T-helper 17 cell (primary cell): Measurements from ENCODE around the gene ZNF384. TPM values are rescaled to one million over a fixed set of nuclear protein-coding genes. Genes with fewer than 3 reads are reported as not detected.
"Not testable (repeated sequence)": the region's sequence is repeated elsewhere in the genome, so short reads cannot be mapped to it uniquely, and the experiment has no call there.

Source experiments
- ATAC-seq: fragments of 150-1000 bp; cut with Tn5 transposase; 2 replicates; pipeline ENCODE4 v1.10.0; 2021; ENCODE audit warnings: mild to moderate bottlenecking, moderate library complexity
- DNase-seq, 3 donors: peaks; one replicate each; pipeline versions ENCODE4 v3.0.0 to v3.0.0-alpha.2; 2020 to 2021
- H3K9me3 ChIP-seq: one replicate; pipeline ENCODE4 v1.7.0; 2013; ENCODE audit warnings: low read length, mild to moderate bottlenecking; ENCODE audit not compliant: control insufficient read depth, poor library complexity, severe bottlenecking
- H3K27ac Mint-ChIP-seq: one replicate; pipeline ENCODE4 v1.8.0; 2022; ENCODE audit warnings: mild to moderate bottlenecking, moderate library complexity, mixed read lengths
- H3K27me3 Mint-ChIP-seq: one replicate; pipeline ENCODE4 v1.8.0; 2022; ENCODE audit warnings: mixed read lengths
- H3K36me3 Mint-ChIP-seq: one replicate; pipeline ENCODE4 v1.8.0; 2022; ENCODE audit warnings: low read depth, mixed read lengths
- H3K4me1 Mint-ChIP-seq: one replicate; pipeline ENCODE4 v1.8.0; 2022; ENCODE audit warnings: mild to moderate bottlenecking, mixed read lengths
- H3K4me3 Mint-ChIP-seq: one replicate; pipeline ENCODE4 v1.8.0; 2022; ENCODE audit warnings: mild to moderate bottlenecking, moderate library complexity, mixed read lengths
- total RNA-seq, 4 donors: library from RNA in 2 of 4; stranded (reverse) in 2 of 4; gene quantifications; one replicate each; pipeline ENCODE4 v1.2.3 and lab custom pipeline; 2022 to 2026

ZNF384 gene
- total RNA-seq, 2 donors from 2014 or later, result 62.9 to 66.3 TPM

GRCh38 chr12:6716031-6716873 is 27.1 kb upstream of the ZNF384 start:
- not testable (repeated sequence) for H3K27ac Mint-ChIP-seq, H3K27me3 Mint-ChIP-seq, H3K4me1 Mint-ChIP-seq, H3K9me3 ChIP-seq, ATAC-seq, DNase-seq, H3K36me3 Mint-ChIP-seq, H3K4me3 Mint-ChIP-seq

DNA sequence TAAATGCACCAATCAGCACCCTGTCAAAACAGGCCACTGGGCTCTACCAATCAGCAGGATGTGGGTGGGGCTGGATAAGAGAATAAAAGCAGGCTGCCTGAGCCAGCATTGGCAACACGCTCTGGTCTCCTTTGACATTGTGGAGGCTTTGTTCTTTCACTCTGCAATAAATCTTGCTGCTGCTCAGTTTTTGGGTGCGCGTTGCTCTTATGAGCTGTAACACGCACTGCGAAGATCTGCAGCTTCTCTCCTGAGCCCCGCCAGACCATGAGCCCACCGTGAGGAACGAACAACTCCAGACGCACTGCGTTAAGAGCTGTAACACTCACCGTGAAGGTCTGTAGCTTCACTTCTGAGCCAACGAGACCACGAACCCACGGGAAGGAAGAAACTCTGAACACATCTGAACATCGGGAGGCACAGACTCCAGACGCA is 19.8 kb upstream of the ZNF384 start:
- Mint-ChIP-seq H3K27ac (peak overlapping the region; percentile 78), H3K36me3 (no peaks in the 10 kb centered on the region), H3K4me1 (peaks cover 6% of the 10 kb centered on the region), H3K27me3 (peaks cover 21% of the 10 kb centered on the region), H3K4me3 (peak overlapping the region; percentile 92)
- ATAC-seq, result peak; percentile 52
- no peak for DNase-seq
- no peaks in the 10 kb centered on the region for H3K9me3 ChIP-seq

DNA sequence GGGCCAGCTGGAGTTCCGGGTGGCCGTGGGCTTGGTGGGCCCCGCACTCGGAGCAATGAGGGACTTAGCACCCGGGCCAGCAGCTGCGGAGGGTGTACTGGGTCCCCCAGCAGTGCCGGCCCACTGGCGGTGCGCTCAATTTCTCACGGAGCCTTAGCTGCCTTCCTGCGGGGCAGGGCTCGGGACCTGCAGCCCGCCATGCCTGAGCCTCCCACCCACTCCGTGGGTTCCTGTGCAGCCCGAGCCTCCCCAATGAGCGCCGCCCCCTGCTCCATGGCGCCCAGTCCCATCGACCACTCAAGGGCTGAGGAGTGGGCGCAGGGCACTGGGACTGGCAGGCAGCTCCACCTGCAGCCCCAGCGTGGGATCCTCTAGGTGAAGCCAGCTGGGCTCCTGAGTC is 19.2 kb upstream of the ZNF384 start:
- not testable (repeated sequence) for H3K27ac Mint-ChIP-seq, H3K9me3 ChIP-seq, ATAC-seq, H3K36me3 Mint-ChIP-seq, H3K4me3 Mint-ChIP-seq, DNase-seq
- peaks cover 11% of the 10 kb centered on the region for H3K4me1 Mint-ChIP-seq
- H3K27me3 Mint-ChIP-seq, result peaks cover 27% of the 10 kb centered on the region

DNA sequence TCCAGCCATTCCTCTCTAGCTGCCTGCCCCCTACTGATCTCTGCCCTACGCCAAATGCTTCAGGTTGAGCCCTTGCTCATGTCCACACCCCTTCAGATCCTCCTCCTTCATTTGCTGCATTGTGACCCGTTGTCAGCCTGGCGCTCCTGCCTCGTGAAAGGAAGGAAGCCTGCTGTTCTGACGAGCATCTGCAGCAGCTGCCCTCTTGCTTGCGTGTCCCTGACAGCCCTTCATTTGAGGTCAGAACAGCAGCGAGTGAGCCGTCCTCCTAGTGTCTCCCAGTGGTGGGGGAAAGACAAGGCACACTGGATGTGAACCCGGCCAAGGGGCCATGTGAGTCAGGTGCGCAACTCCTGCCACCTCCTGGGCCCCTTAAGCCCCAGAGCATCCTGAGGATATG is 14.5 kb upstream of the ZNF384 start:
- Mint-ChIP-seq H3K4me1 (peaks cover 27% of the 10 kb centered on the region), H3K4me3 (no peak overlapping the region), H3K27ac (peak overlapping the region; percentile 59), H3K36me3 (peaks cover 12% of the 10 kb centered on the region), H3K27me3 (peaks cover 53% of the 10 kb centered on the region)
- ATAC-seq, result no peak
- no peaks in the 10 kb centered on the region for H3K9me3 ChIP-seq
- DNase-seq, result no peak

GRCh38 chr12:6701078-6701768 is 12.0 kb upstream of the ZNF384 start:
- Mint-ChIP-seq H3K4me1 (peaks cover 33% of the 10 kb centered on the region), H3K27me3 (peaks cover 53% of the 10 kb centered on the region), H3K36me3 (peaks cover 12% of the 10 kb centered on the region), H3K27ac (peak overlapping the region; percentile 83), H3K4me3 (peak overlapping the region; percentile 83)
- ATAC-seq (no peak), DNase-seq (no peak)
- H3K9me3 ChIP-seq, result no peaks in the 10 kb centered on the region

DNA sequence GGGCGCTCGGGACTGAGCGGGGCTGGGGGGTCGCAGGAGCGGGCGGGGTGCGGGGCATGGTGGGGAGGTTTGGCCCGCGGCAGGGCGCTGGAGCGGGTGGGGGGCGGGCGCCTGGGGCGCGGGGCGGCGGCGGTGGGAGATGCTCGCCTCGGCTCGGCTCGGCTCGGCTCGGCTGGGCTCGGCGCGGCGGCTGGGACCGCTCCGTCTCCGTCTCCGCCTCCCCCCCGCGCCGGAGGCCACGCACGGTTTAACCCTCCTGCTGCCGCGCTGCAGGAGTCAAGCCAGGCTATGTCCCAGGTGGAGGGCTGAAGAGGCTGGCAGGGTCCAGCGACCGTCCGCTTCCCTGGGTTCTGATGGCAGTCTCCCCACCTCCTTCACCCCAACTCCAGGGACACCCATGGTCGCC is 11.5 kb upstream of the ZNF384 start, which contains the start of gene PIANP:
TSS of gene PIANP (minus strand) at position 170 of the 406 bp plus-strand sequence. CDS start 2,754 bp downstream, outside the sequence.
- ATAC-seq (peak; percentile 85), DNase-seq (peak; percentile 29 to 53 (median 33))
- Mint-ChIP-seq H3K4me1 (peaks cover 33% of the 10 kb centered on the region), H3K27ac (peak within 1 kb of the TSS; percentile 83), H3K36me3 (peaks cover 12% of the 10 kb centered on the region), H3K4me3 (peak within 1 kb of the TSS; percentile 90), H3K27me3 (peaks cover 52% of the 10 kb centered on the region)
- no peaks in the 10 kb centered on the region for H3K9me3 ChIP-seq

- ATAC-seq, result peak; percentile 53
- H3K4me1 Mint-ChIP-seq, result peaks cover 33% of the 10 kb centered on the region
- H3K9me3 ChIP-seq, result no peaks in the 10 kb centered on the region
- no peak overlapping the region for H3K27ac Mint-ChIP-seq
- H3K36me3 Mint-ChIP-seq, result peaks cover 12% of the 10 kb centered on the region
- peaks cover 47% of the 10 kb centered on the region for H3K27me3 Mint-ChIP-seq
- peak overlapping the region; percentile 90 for H3K4me3 Mint-ChIP-seq
- DNase-seq, result no peak
Measured at GRCh38 chr12:6699989-6700645, 10.9 kb upstream of the ZNF384 start.

DNA sequence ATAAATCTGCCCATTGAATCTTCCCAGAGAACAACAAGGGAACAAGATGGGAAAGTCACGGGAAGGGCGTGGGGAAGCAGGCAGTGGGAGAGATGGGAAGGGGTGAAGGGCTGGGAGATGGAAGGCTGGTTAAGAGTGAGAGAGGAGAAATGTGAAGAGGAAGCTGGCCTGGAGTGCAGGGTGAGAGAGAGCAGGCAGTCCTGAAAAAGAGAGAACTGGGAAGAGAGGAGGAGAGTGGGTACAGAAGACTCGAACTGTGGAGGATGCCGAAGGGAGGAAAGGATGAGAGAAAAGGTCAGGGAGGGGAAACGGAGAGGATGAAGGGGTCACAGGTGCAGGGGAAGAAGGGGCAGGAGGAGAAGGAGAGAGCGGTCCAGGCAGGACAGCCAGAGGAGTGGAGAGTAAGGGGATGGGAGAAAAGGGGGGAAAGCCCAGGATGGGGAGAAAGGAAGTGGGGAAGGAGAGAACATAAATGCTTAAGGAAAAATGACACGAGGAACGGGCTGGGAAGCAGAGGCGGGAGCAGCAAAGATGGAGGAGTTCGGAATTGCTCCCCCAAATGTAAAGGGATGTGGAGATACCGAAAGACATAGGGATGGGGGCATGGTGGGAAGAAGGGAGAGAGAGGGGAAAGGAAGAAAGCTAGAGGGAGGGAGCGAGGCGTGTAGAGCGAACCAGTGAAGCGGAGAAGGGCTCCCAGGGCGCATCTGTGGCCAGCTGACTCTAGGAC is 10.2 kb upstream of the ZNF384 start:
- peaks cover 12% of the 10 kb centered on the region for H3K36me3 Mint-ChIP-seq
- H3K4me3 Mint-ChIP-seq, result peak overlapping the region; percentile 90
- H3K27ac Mint-ChIP-seq, result peak overlapping the region; percentile 56
- H3K4me1 Mint-ChIP-seq, result peaks cover 34% of the 10 kb centered on the region
- H3K9me3 ChIP-seq, result no peaks in the 10 kb centered on the region
- peaks cover 41% of the 10 kb centered on the region for H3K27me3 Mint-ChIP-seq
- DNase-seq (no peak), ATAC-seq (no peak)

DNA sequence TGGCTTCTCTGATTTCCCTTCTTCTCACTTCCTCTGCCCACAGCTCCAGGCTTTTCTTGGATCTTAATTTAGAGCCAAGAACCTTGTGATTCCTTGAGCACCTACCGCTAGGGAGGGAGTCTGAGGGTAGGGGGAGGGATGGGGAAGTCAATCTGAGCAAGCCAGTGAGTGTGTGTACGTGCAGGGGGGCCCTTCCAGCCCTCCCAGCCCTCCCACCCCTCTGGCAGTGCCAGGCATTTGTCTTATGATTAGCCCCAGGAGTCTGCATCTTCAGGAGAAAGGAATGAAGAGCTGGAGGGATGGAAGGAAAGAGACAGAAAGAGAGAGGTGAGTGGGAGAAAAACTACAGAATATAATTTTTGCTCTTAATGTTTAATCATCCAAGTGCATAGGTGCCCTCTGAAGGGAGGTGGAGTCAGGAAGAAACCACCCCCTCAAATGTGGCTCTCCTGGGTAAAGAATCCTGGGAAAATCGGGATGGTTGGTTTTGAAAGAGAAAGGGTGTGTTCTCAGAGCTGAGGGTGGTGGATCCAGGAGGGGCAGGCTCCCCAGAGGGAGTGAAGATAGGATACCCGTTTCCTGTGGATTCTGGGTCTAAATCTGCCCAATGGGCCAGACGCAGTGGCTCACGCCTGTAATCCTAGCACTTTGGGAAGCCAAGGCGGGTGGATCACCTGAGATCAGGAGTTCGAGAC is 9.3 kb upstream of the ZNF384 start:
- H3K27me3 Mint-ChIP-seq, result peaks cover 34% of the 10 kb centered on the region
- DNase-seq (no peak), ATAC-seq (no peak)
- no peaks in the 10 kb centered on the region for H3K9me3 ChIP-seq
- H3K4me3 Mint-ChIP-seq, result peak overlapping the region; percentile 90
- H3K27ac Mint-ChIP-seq, result peak overlapping the region; percentile 56
- H3K4me1 Mint-ChIP-seq, result peaks cover 33% of the 10 kb centered on the region
- H3K36me3 Mint-ChIP-seq, result peaks cover 12% of the 10 kb centered on the region

DNA sequence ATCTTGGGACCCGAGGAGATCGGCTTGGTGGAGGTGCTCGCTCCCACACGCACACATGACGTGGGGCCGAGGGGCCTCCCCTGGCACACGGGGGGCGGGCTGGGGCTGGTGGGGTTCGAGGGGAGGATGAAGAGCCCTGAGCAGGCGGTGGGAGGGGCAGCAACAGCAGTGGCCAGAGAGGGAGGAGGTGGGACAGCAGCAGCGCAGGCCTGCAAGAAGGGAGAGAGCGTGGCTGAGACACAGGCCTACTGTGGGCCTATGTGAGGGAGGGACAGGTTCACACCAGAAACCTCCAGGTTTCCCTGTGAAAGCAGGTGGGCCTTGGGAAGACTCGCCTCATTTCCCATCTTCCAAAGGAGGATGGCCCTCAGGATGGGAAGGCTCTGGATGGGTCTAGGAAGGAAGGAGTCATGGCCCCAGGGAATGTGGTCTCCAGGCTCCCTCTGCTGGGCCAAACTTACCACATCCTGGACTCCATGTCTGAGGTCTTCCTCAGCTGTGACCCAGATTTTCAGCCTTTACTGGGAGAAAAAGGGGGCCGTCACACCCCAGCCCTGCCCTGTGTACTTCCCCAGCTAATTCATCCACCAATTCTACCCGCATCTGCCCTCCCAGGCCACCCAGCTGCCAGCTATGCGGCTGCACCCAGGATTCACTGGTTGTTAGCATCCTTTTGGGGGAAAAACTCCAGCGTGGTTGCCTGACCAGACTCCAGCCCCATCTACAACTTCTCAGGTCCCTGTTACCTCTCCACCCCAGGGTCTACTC is 8.6 kb upstream of the ZNF384 start:
- no peaks in the 10 kb centered on the region for H3K9me3 ChIP-seq
- Mint-ChIP-seq H3K27me3 (peaks cover 27% of the 10 kb centered on the region), H3K4me1 (peaks cover 33% of the 10 kb centered on the region), H3K4me3 (peak overlapping the region; percentile 69), H3K36me3 (peaks cover 12% of the 10 kb centered on the region), H3K27ac (peak overlapping the region; percentile 56)
- DNase-seq (no peak), ATAC-seq (peak; percentile 53)

DNA sequence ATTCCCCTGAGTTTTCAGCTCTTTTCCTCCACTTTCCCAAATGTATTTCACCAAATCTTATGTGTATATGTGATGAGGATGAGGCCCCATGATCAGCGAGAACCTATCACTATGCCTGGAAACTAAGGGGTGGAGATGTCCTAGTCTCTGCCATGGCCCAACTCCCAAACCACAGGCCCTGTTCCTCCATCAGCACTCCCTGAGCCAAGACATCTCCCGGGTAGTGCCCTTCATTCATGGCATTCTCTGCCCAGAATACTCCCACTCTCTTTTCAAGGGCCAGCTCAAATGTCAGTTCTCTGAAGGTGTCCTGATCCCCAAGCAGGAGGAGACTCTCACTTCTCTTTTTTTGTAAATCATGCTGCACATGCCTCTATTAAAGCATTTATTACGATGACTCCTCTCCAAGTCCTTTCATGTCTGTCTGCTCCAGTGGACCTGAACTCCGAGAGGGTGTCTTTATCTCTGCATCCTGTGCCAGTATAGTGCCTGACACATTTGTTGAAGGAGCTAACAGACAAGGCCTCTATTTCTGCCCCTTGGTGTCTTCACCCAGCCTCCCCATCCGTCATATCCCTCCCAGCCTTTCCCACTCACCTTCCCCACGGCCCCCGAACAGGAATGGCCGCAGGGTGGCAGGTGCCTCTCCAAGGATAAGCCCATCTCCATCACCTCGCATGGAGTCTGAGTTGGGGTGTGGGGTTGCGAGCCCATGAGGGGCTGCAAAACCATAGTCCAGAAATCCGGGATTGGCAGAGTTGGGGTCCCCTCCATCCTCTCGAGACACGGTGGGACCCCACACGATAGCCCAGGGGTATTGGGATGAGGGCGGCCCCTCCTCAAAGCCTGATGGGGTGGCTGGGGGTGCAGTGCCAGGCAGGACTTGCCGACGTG is 7.8 kb upstream of the ZNF384 start:
- Mint-ChIP-seq H3K27ac (peak overlapping the region; percentile 56), H3K4me3 (no peak overlapping the region), H3K36me3 (peaks cover 10% of the 10 kb centered on the region), H3K27me3 (peaks cover 19% of the 10 kb centered on the region), H3K4me1 (peaks cover 33% of the 10 kb centered on the region)
- ATAC-seq, result no peak
- no peak for DNase-seq
- no peaks in the 10 kb centered on the region for H3K9me3 ChIP-seq
